Measurements from ENCODE around the gene HTR1B.

HTR1B gene

GRCh38 chr6:77463308-77463860, at the start of gene HTR1B:
HTR1B (minus strand) TSS chr6:77463491; CDS start chr6:77463403, 88 bp downstream.
- DNase-seq: no peak

- DNase-seq: no peak
Measured at GRCh38 chr6:77512554-77512953, 49.3 kb upstream of the HTR1B start.

GRCh38 chr6:77511860-77512259, 48.6 kb upstream of the HTR1B start:
- no peak for DNase-seq

- DNase-seq: no peak
Measured at GRCh38 chr6:77502981-77503380, 39.7 kb upstream of the HTR1B start.

- no peak for DNase-seq
Measured at GRCh38 chr6:77492530-77492929, 29.2 kb upstream of the HTR1B start.

GRCh38 chr6:77487808-77488425, 24.6 kb upstream of the HTR1B start:
- DNase-seq: no peak

- DNase-seq: no peak
Measured at GRCh38 chr6:77482981-77483380, 19.7 kb upstream of the HTR1B start.

- no peak for DNase-seq
Measured at GRCh38 chr6:77474973-77475372, 11.7 kb upstream of the HTR1B start.

- no peak for DNase-seq
Measured at GRCh38 chr6:77474286-77474956, 11.1 kb upstream of the HTR1B start.

GRCh38 chr6:77470983-77471382, 7.7 kb upstream of the HTR1B start:
- no peak for DNase-seq

GRCh38 chr6:77468939-77469338, 5.6 kb upstream of the HTR1B start:
- DNase-seq: no peak

GRCh38 chr6:77466451-77467437, 3.5 kb upstream of the HTR1B start:
- peak; percentile 7 for DNase-seq

- DNase-seq: peak; percentile 15
Measured at GRCh38 chr6:77466055-77466450, 2.8 kb upstream of the HTR1B start.

GRCh38 chr6:77464495-77464867, 1.2 kb upstream of the HTR1B start:
- no peak for DNase-seq

GRCh38 chr6:77463861-77464494, 687 bp upstream of the HTR1B start:
- no peak for DNase-seq

GRCh38 chr6:77462359-77463307, 658 bp downstream of the HTR1B start:
- DNase-seq: no peak

GRCh38 chr6:77461796-77462195, 1.5 kb downstream of the HTR1B start:
- no peak for DNase-seq

- no peak for DNase-seq
Measured at GRCh38 chr6:77458421-77458820, 4.9 kb downstream of the HTR1B start.

- peak; percentile 29 for DNase-seq
Measured at GRCh38 chr6:77457720-77458349, 5.5 kb downstream of the HTR1B start.

- no peak for DNase-seq
Measured at GRCh38 chr6:77456531-77457248, 6.6 kb downstream of the HTR1B start.

Measured in activated CD4-positive, alpha-beta T cell treated with anti-CD3 and anti-CD28 coated beads, Interleukin-2, amount 50 U/mL, for 16 hours (primary cell).